PC-3 (cell line): ENCODE data around the gene ENTR1. TPM values are rescaled to one million over a fixed set of nuclear protein-coding genes. Genes with fewer than 3 reads are reported as not detected.
A peak's percentile ranks its signal among the peaks of the same experiment; 100 is the strongest.

Experiments
- ATAC-seq: fragments of 200-7000 bp; cut with Tn5 transposase; 2 replicates; pipeline ENCODE4 v1.9.1; 2020; ENCODE audit warnings: mild to moderate bottlenecking, moderate library complexity
- BruUV-seq: library from RNA; stranded (reverse); fragments of 400-500 nt; replicated peaks from 2 replicates; lab custom pipeline; 2021; lab: Mats Ljungman, UMichigan
- CTCF ChIA-PET: fragments of 300-600 bp; sonication (Branson Sonifier 250); formaldehyde crosslinking; loops from one replicate; lab custom pipeline; 2022; ENCODE audit warnings: antibody characterized with exemption; lab: Charles Lee
- POLR2A ChIA-PET: fragments of 300-600 bp; sonication (Branson Sonifier 250); formaldehyde crosslinking; loops from one replicate; lab custom pipeline; 2022; ENCODE audit warnings: antibody characterized with exemption; ENCODE audit not compliant: unreplicated experiment; lab: Charles Lee
- DNase-seq: peaks from one replicate; pipeline ENCODE4 v3.0.0-alpha.2; 2015
- H2AFZ ChIP-seq: fragments of 300-600 bp; sonication (generic); 2 replicates; pipeline ENCODE4 v1.6.0; 2016; ENCODE audit warnings: antibody characterized with exemption, low read length
- H3F3A ChIP-seq: fragments of 300-600 bp; sonication (generic); one replicate; pipeline ENCODE4 v1.6.0; 2017; ENCODE audit warnings: antibody characterized with exemption, low read length, control low read depth, mild to moderate bottlenecking; ENCODE audit not compliant: unreplicated experiment
- H3K27ac ChIP-seq: fragments of 300-600 bp; sonication (generic); 2 replicates; pipeline ENCODE4 v1.5.1; 2016; ENCODE audit warnings: mild to moderate bottlenecking, low read length
- H3K27me3 ChIP-seq: fragments of 300-600 bp; sonication (generic); 2 replicates; pipeline ENCODE4 v1.6.1; 2016; ENCODE audit warnings: low read length, mixed read lengths
- H3K36me3 ChIP-seq: fragments of 300-600 bp; sonication (generic); 2 replicates; pipeline ENCODE4 v1.6.1; 2016; ENCODE audit warnings: low read depth, mixed run types, low read length, mixed read lengths
- H3K4me1 ChIP-seq: fragments of 300-600 bp; sonication (generic); 2 replicates; pipeline ENCODE4 v1.5.1; 2016; ENCODE audit warnings: low read length; ENCODE audit not compliant: insufficient read depth
- H3K4me2 ChIP-seq: fragments of 300-600 bp; sonication (generic); 2 replicates; pipeline ENCODE4 v1.6.0; 2016; ENCODE audit warnings: low read length
- H3K4me3 ChIP-seq: fragments of 300-600 bp; sonication (generic); 2 replicates; pipeline ENCODE4 v1.5.1; 2016; ENCODE audit warnings: mild to moderate bottlenecking, low read length, mixed read lengths
- H3K79me2 ChIP-seq: fragments of 300-600 bp; sonication (generic); 2 replicates; pipeline ENCODE4 v1.6.1; 2017; ENCODE audit warnings: low read length, mixed read lengths
- H3K9ac ChIP-seq: fragments of 300-600 bp; sonication (generic); 2 replicates; pipeline ENCODE4 v1.6.0; 2016; ENCODE audit warnings: mild to moderate bottlenecking, low read length
- H3K9me2 ChIP-seq: fragments of 300-600 bp; sonication (generic); replicated peaks from 2 replicates; pipeline ENCODE4 v1.6.1; 2016; ENCODE audit warnings: mixed run types, low read length, mixed read lengths
- H3K9me3 ChIP-seq: fragments of 300-600 bp; sonication (generic); 2 replicates; pipeline ENCODE4 v1.6.1; 2016; ENCODE audit warnings: low read length, mixed read lengths
- H4K20me1 ChIP-seq: fragments of 300-600 bp; sonication (generic); 2 replicates; pipeline ENCODE4 v1.6.1; 2016; ENCODE audit warnings: low read length, mixed read lengths
- CTCF ChIP-seq: fragments of 300-600 bp; sonication (generic); conservative IDR thresholded peaks from 2 replicates; pipeline ENCODE4 v1.5.1; 2017; ENCODE audit warnings: antibody characterized with exemption, low read depth, mild to moderate bottlenecking, low read length
- EZH2 ChIP-seq: fragments of 300-600 bp; sonication (generic); IDR thresholded peaks from one replicate; pipeline ENCODE4 v1.6.1; 2017; ENCODE audit warnings: antibody characterized with exemption, mild to moderate bottlenecking, low read length; ENCODE audit not compliant: unreplicated experiment
- EZH2phosphoT487 ChIP-seq: fragments of 300-600 bp; sonication (generic); IDR thresholded peaks from 2 replicates; pipeline ENCODE4 v1.6.1; 2018; ENCODE audit warnings: mild to moderate bottlenecking, antibody characterized with exemption, low read length, borderline replicate concordance
- intact Hi-C: fragments of 100-400 bp; cut with micrococcal nuclease; formaldehyde crosslinking; loops from 2 replicates; pipeline ENCODE4 v1.9.0; 2023
- total RNA-seq: library from RNA; depleted of rRNA; stranded (reverse); fragments of >200 nt; gene quantifications from 2 replicates; pipeline ENCODE4 v1.2.3, GENCODE V29; 2014

Gene ENTR1
- total RNA-seq, 1 experiment from 2014 or later = 32.3 TPM

GRCh38 chr9:136448655-136449054 lies 38.2 kb upstream of the ENTR1 start:
- POLR2A ChIA-PET = interaction anchor here (0.6 kb wide), 1 partner anchor 63 kb away, joined by 4 read pairs; no protein-coding TSS in a partner anchor
- peaks cover 10% of the 10 kb centered on the region; the same call in 1 of the 2 replicates for H3K36me3 ChIP-seq
- TF ChIP-seq CTCF = no peak
- TF ChIP-seq EZH2phosphoT487 = no peak
- no peak for TF ChIP-seq EZH2
- no peaks in the 10 kb centered on the region for H3F3A ChIP-seq
- ATAC-seq (no peak), DNase-seq (no peak)
- intact Hi-C loops = no loop called here
- no peak overlapping the region for H3K4me3 ChIP-seq
- no peak overlapping the region for H3K9ac ChIP-seq
- no peaks in the 10 kb centered on the region for H3K79me2 ChIP-seq
- no peaks in the 10 kb centered on the region for H3K27me3 ChIP-seq
- no peaks in the 10 kb centered on the region for H3K9me3 ChIP-seq
- no TSS peak for BruUV-seq
- H3K9me2 ChIP-seq = no peaks in the 10 kb centered on the region
- no peak overlapping the region for H3K4me2 ChIP-seq
- H3K27ac ChIP-seq = no peak overlapping the region
- H2AFZ ChIP-seq = no peak overlapping the region
- no peaks in the 10 kb centered on the region for H3K4me1 ChIP-seq
- CTCF ChIA-PET = no interaction called here
- H4K20me1 ChIP-seq = no peaks in the 10 kb centered on the region

- TSS peak; percentile 14 for BruUV-seq
- Histone ChIP-seq H3K27me3 (no peaks in the 10 kb centered on the region), H3K9me3 (no peaks in the 10 kb centered on the region), H3K9me2 (no peaks in the 10 kb centered on the region), H3K9ac (no peak overlapping the region), H3K27ac (no peak overlapping the region), H2AFZ (no peak overlapping the region), H3K4me1 (no peaks in the 10 kb centered on the region), H4K20me1 (no peaks in the 10 kb centered on the region), H3K36me3 (peaks cover 8% of the 10 kb centered on the region; the same call in 1 of the 2 replicates), H3K79me2 (no peaks in the 10 kb centered on the region), H3K4me3 (no peak overlapping the region), H3F3A (no peaks in the 10 kb centered on the region), H3K4me2 (no peak overlapping the region)
- DNase-seq = no peak
- ATAC-seq = no peak
- ChIA-PET POLR2A (no interaction called here), CTCF (no interaction called here)
- intact Hi-C loops = no loop called here
- TF ChIP-seq EZH2phosphoT487 (no peak), EZH2 (no peak), CTCF (no peak)
Measured at GRCh38 chr9:136447173-136447778, 36.9 kb upstream of the ENTR1 start.

DNA sequence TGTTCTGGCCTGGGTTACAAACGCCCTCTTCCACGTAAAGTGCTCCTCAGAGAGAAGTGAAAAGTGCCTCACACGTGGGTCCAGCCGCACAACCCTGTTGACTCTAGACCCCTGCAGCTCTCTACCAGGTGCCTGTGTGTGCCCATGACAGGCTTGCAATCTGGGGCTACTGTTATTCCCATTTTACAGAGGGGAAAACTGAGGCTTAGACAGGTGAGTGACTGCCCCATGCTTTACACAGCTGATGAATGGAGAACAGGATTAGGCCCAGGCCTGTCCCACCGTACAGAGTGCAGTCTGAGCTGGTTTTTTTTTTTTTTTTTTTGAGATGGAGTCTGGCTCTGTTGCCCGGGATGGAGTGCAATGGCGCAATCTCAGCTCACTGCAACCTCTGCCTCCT lies 35.4 kb upstream of the ENTR1 start:
- Histone ChIP-seq H3K4me2 (no peak overlapping the region), H4K20me1 (no peaks in the 10 kb centered on the region), H3K9me3 (no peaks in the 10 kb centered on the region), H3K9me2 (no peaks in the 10 kb centered on the region), H3F3A (no peaks in the 10 kb centered on the region), H3K9ac (no peak overlapping the region), H3K4me3 (no peak overlapping the region), H3K27ac (no peak overlapping the region), H3K79me2 (no peaks in the 10 kb centered on the region), H3K27me3 (no peaks in the 10 kb centered on the region), H3K4me1 (no peaks in the 10 kb centered on the region), H2AFZ (no peak overlapping the region), H3K36me3 (peaks cover 8% of the 10 kb centered on the region; the same call in 1 of the 2 replicates)
- BruUV-seq = no TSS peak
- POLR2A ChIA-PET = no interaction called here
- CTCF ChIA-PET = no interaction called here
- no peak for TF ChIP-seq EZH2phosphoT487
- TF ChIP-seq CTCF = no peak
- no peak for TF ChIP-seq EZH2
- ATAC-seq (no peak), DNase-seq (no peak)
- intact Hi-C loops = no loop called here
